DOHH2 (cell line): ENCODE results near the gene SHMT1.

Source experiments
- EZH2phosphoT487 ChIP-seq: fragments of 200-600 bp; sonication (generic); IDR thresholded peaks from 2 replicates; pipeline ENCODE4 v1.6.1; 2017; ENCODE audit warnings: borderline replicate concordance, mild to moderate bottlenecking, antibody characterized with exemption, low read length, moderate library complexity, mixed read lengths
- TF ChIP-seq, protein P1 (sequence below): fragments of 200-600 bp; sonication (generic); IDR thresholded peaks from one replicate; pipeline ENCODE4 v1.5.1; 2014; ENCODE audit warnings: antibody characterized with exemption, mild to moderate bottlenecking, low read depth, low read length; ENCODE audit not compliant: poor library complexity, severe bottlenecking

DNA sequence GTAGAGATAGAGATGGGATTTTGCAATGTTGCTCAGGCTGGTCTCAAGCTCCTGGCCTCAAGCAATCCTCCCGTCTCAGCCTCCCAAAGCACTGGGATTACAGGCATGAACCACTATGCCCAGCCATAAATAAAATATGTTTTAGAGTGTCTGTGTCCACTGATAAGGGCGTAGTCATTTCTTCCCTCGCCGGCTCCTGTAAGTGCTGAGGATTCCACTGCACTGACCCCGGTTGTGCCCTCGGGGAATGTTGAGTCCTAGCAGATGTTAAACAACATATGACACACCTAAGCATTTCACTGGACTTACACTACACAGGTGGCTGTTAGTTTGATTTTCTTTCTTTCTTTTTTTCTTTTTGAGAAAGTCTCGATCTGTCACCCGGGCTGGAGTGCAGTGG, 5.6 kb upstream of the SHMT1 start:
- TF ChIP-seq, protein P1, sequence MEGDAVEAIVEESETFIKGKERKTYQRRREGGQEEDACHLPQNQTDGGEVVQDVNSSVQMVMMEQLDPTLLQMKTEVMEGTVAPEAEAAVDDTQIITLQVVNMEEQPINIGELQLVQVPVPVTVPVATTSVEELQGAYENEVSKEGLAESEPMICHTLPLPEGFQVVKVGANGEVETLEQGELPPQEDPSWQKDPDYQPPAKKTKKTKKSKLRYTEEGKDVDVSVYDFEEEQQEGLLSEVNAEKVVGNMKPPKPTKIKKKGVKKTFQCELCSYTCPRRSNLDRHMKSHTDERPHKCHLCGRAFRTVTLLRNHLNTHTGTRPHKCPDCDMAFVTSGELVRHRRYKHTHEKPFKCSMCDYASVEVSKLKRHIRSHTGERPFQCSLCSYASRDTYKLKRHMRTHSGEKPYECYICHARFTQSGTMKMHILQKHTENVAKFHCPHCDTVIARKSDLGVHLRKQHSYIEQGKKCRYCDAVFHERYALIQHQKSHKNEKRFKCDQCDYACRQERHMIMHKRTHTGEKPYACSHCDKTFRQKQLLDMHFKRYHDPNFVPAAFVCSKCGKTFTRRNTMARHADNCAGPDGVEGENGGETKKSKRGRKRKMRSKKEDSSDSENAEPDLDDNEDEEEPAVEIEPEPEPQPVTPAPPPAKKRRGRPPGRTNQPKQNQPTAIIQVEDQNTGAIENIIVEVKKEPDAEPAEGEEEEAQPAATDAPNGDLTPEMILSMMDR = no peak
- no peak for TF ChIP-seq EZH2phosphoT487
